HepG2 (cell line): ENCODE data around the gene ZNF740.

Experiments
- ATF1 ChIP-seq: IDR thresholded peaks from 2 replicates; pipeline ENCODE4 v1.6.1; 2016; ENCODE audit warnings: mild to moderate bottlenecking, control low read depth
- CHCHD3 ChIP-seq: sonication (generic); formaldehyde crosslinking; IDR thresholded peaks from 2 replicates; pipeline ENCODE4 v1.8.0; 2022; ENCODE audit warnings: mild to moderate bottlenecking, missing genetic modification reagents, moderate library complexity
- EP300 ChIP-seq, 3 experiments: sonication (generic) in 1 of 3; formaldehyde crosslinking in 1 of 3; IDR thresholded peaks; 2 replicates each; pipeline versions ENCODE4 v1.5.1 to v1.6.1; 2011 to 2020; ENCODE audit warnings: low read depth in 2 of 3, low read length in 2 of 3, borderline replicate concordance in 1 of 3, improper control_type of control experiment in 1 of 3, mild to moderate bottlenecking in 1 of 3, missing genetic modification reagents in 1 of 3, moderate library complexity in 1 of 3
- MYC ChIP-seq: sonication (generic); formaldehyde crosslinking; IDR thresholded peaks from 2 replicates; pipeline ENCODE4 v1.9.0; 2021; ENCODE audit warnings: missing genetic modification reagents, borderline replicate concordance
- POLR2A ChIP-seq, 2 experiments: IDR thresholded peaks; 2 replicates each; pipeline ENCODE4 v1.6.1; 2011; ENCODE audit warnings: low read depth in 2 of 2, low read length in 2 of 2, mild to moderate bottlenecking in 1 of 2, moderate library complexity in 1 of 2; ENCODE audit not compliant: insufficient read depth in 1 of 2
- PRMT3 ChIP-seq: sonication (generic); formaldehyde crosslinking; IDR thresholded peaks from 2 replicates; pipeline ENCODE4 v1.8.1; 2022; ENCODE audit warnings: low read depth, mild to moderate bottlenecking, moderate library complexity, missing genetic modification reagents, borderline replicate concordance
- PTBP1 ChIP-seq: fragments of 200-400 bp; formaldehyde crosslinking; IDR thresholded peaks from 2 replicates; pipeline ENCODE4 v1.6.1; 2018; ENCODE audit warnings: low read length, low read depth; ENCODE audit not compliant: poor library complexity, severe bottlenecking
- RAD21 ChIP-seq: fragments of 450-650 bp; formaldehyde crosslinking; IDR thresholded peaks from 2 replicates; pipeline ENCODE4 v1.5.0; 2020; ENCODE audit warnings: mild to moderate bottlenecking
- ZNF274 ChIP-seq: sonication (generic); formaldehyde crosslinking; IDR thresholded peaks from 2 replicates; pipeline ENCODE4 v1.5.1; 2020; ENCODE audit warnings: mild to moderate bottlenecking, missing genetic modification reagents
- ZNF567 ChIP-seq: sonication (generic); formaldehyde crosslinking; IDR thresholded peaks from 2 replicates; pipeline ENCODE4 v1.8.1; 2023; ENCODE audit warnings: mild to moderate bottlenecking, missing genetic modification reagents, borderline replicate concordance
- ZNF720 ChIP-seq: sonication (generic); formaldehyde crosslinking; IDR thresholded peaks from 2 replicates; pipeline ENCODE4 v1.4.0; 2020; ENCODE audit warnings: missing genetic modification reagents
- ZNF780A ChIP-seq: sonication (generic); formaldehyde crosslinking; IDR thresholded peaks from 2 replicates; pipeline ENCODE4 v1.8.0; 2022; ENCODE audit warnings: mild to moderate bottlenecking, missing genetic modification reagents, moderate library complexity
- TF ChIP-seq, protein P1 (sequence below): IDR thresholded peaks from 2 replicates; pipeline ENCODE4 v1.6.1; 2016; ENCODE audit warnings: mild to moderate bottlenecking
- TF ChIP-seq, protein P2 (sequence below): sonication (generic); formaldehyde crosslinking; IDR thresholded peaks from 2 replicates; pipeline ENCODE4 v1.5.0; 2020; ENCODE audit warnings: mild to moderate bottlenecking, missing genetic modification reagents, moderate library complexity

DNA sequence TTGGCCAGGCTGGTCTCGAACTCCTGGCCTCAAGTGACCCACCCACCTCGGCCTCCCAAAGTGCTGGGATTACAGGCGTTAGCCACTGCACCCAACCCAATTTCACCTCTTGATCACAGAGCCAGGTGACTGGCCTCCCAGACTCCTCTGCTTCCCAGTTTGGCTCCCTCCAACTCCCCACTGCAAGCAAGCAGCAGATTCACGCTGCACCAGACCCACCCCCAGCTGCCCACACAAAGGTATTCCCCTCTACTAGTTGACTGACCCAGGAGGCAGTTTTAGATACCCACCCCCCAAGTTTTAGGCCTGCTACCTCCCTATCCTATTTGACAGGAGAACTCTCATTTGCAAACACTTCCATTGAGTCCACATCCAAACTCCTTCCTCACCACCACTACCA, 46.3 kb downstream of the ZNF740 start:
- TF ChIP-seq, protein P1, sequence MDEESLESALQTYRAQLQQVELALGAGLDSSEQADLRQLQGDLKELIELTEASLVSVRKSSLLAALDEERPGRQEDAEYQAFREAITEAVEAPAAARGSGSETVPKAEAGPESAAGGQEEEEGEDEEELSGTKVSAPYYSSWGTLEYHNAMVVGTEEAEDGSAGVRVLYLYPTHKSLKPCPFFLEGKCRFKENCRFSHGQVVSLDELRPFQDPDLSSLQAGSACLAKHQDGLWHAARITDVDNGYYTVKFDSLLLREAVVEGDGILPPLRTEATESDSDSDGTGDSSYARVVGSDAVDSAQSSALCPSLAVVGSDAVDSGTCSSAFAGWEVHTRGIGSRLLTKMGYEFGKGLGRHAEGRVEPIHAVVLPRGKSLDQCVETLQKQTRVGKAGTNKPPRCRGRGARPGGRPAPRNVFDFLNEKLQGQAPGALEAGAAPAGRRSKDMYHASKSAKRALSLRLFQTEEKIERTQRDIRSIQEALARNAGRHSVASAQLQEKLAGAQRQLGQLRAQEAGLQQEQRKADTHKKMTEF (CRISPR knock-in tag) = no peak
- TF ChIP-seq RAD21 (CRISPR knock-in tag) = no peak
- no peak for TF ChIP-seq ATF1 (CRISPR knock-in tag)
- no peak for TF ChIP-seq POLR2A (IDR thresholded peaks at IDR 0.05; ENCODE audit: insufficient read depth in 1 of 2, low read depth in 2 of 2, low read length in 2 of 2)
- no peak for TF ChIP-seq EP300 (IDR thresholded peaks at IDR 0.05; ENCODE audit: low read depth in 2 of 2, low read length in 2 of 2)
- no peak for TF ChIP-seq EP300 (CRISPR knock-in tag; IDR thresholded peaks at IDR 0.05; ENCODE audit: borderline replicate concordance)
- TF ChIP-seq, protein P2, sequence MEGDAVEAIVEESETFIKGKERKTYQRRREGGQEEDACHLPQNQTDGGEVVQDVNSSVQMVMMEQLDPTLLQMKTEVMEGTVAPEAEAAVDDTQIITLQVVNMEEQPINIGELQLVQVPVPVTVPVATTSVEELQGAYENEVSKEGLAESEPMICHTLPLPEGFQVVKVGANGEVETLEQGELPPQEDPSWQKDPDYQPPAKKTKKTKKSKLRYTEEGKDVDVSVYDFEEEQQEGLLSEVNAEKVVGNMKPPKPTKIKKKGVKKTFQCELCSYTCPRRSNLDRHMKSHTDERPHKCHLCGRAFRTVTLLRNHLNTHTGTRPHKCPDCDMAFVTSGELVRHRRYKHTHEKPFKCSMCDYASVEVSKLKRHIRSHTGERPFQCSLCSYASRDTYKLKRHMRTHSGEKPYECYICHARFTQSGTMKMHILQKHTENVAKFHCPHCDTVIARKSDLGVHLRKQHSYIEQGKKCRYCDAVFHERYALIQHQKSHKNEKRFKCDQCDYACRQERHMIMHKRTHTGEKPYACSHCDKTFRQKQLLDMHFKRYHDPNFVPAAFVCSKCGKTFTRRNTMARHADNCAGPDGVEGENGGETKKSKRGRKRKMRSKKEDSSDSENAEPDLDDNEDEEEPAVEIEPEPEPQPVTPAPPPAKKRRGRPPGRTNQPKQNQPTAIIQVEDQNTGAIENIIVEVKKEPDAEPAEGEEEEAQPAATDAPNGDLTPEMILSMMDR (CRISPR knock-in tag) = no peak
- TF ChIP-seq MYC (CRISPR knock-in tag) = no peak
- no peak for TF ChIP-seq ZNF274
- no peak for TF ChIP-seq ZNF567 (CRISPR knock-in tag)
- no peak for TF ChIP-seq PRMT3
- TF ChIP-seq PTBP1 = no peak
- no peak for TF ChIP-seq ZNF780A (CRISPR knock-in tag)
- no peak for TF ChIP-seq CHCHD3
- TF ChIP-seq ZNF720 = no peak
